NT2/D1 (cell line): ENCODE results near the gene NTM.

Experiments
- DNase-seq: peaks from one replicate; pipeline ENCODE4 v3.0.0-alpha.2; 2011; ENCODE audit warnings: low read depth, low spot score
- H3K27me3 ChIP-seq: 2 replicates; pipeline ENCODE4 v1.6.0; 2011; ENCODE audit warnings: mild to moderate bottlenecking; ENCODE audit not compliant: insufficient read length, insufficient read depth
- H3K36me3 ChIP-seq: 2 replicates; pipeline ENCODE4 v1.6.1; 2011; ENCODE audit warnings: mild to moderate bottlenecking, low read length, mixed read lengths; ENCODE audit not compliant: insufficient read depth, insufficient read length
- H3K4me1 ChIP-seq: 2 replicates; pipeline ENCODE4 v1.5.1; 2011; ENCODE audit not compliant: insufficient read depth, insufficient read length
- H3K4me3 ChIP-seq: 2 replicates; pipeline ENCODE4 v1.5.1; 2011; ENCODE audit warnings: low read depth; ENCODE audit not compliant: insufficient read length
- H3K9ac ChIP-seq: 2 replicates; pipeline ENCODE4 v1.6.0; 2011; ENCODE audit warnings: low read depth; ENCODE audit not compliant: insufficient read length
- H3K9me3 ChIP-seq: 2 replicates; pipeline ENCODE4 v1.5.1; 2011; ENCODE audit warnings: mild to moderate bottlenecking, low read length; ENCODE audit not compliant: insufficient read depth
- SUZ12 ChIP-seq: IDR thresholded peaks from 2 replicates; pipeline ENCODE4 v1.6.1; 2011; ENCODE audit not compliant: insufficient read length, insufficient read depth; ENCODE audit errors: extremely low read depth
- YY1 ChIP-seq: IDR thresholded peaks from 2 replicates; pipeline ENCODE4 v1.6.1; 2011; ENCODE audit not compliant: insufficient read length, insufficient read depth
- ZNF274 ChIP-seq: IDR thresholded peaks from 2 replicates; pipeline ENCODE4 v1.6.1; 2011; ENCODE audit warnings: mild to moderate bottlenecking, low read depth, low read length

Gene NTM

GRCh38 chr11:131455843-131456704 lies 85.7 kb downstream of the NTM start:
- Histone ChIP-seq H3K9me3 (no peaks in the 10 kb centered on the region), H3K4me1 (no peaks in the 10 kb centered on the region), H3K27me3 (no peaks in the 10 kb centered on the region), H3K9ac (no peak overlapping the region), H3K4me3 (no peak overlapping the region), H3K36me3 (no peaks in the 10 kb centered on the region)
- TF ChIP-seq ZNF274: no peak
- DNase-seq: no peak

- Histone ChIP-seq H3K4me1 (no peaks in the 10 kb centered on the region), H3K9ac (no peak overlapping the region), H3K27me3 (no peaks in the 10 kb centered on the region), H3K9me3 (no peaks in the 10 kb centered on the region), H3K36me3 (no peaks in the 10 kb centered on the region), H3K4me3 (no peak overlapping the region)
- TF ChIP-seq ZNF274: no peak
- no peak for TF ChIP-seq YY1
- no peak for TF ChIP-seq SUZ12
- no peak for DNase-seq
Observed at GRCh38 chr11:131457163-131457562, 86.7 kb downstream of the NTM start.

GRCh38 chr11:131458421-131458820 lies 88.0 kb downstream of the NTM start:
- Histone ChIP-seq H3K36me3 (no peaks in the 10 kb centered on the region), H3K9me3 (no peaks in the 10 kb centered on the region), H3K9ac (no peak overlapping the region), H3K4me3 (no peak overlapping the region), H3K4me1 (no peaks in the 10 kb centered on the region), H3K27me3 (no peaks in the 10 kb centered on the region)
- no peak for DNase-seq
- TF ChIP-seq YY1 (no peak), SUZ12 (no peak), ZNF274 (no peak)

GRCh38 chr11:131460931-131461330 lies 90.5 kb downstream of the NTM start:
- no peak overlapping the region for H3K9ac ChIP-seq
- no peak overlapping the region for H3K4me3 ChIP-seq
- H3K36me3 ChIP-seq: no peaks in the 10 kb centered on the region
- TF ChIP-seq SUZ12 (no peak), ZNF274 (no peak)
- peaks cover 9% of the 10 kb centered on the region for H3K4me1 ChIP-seq
- H3K27me3 ChIP-seq: no peaks in the 10 kb centered on the region
- no peak for DNase-seq
- no peaks in the 10 kb centered on the region for H3K9me3 ChIP-seq

GRCh38 chr11:131462622-131463021 lies 92.2 kb downstream of the NTM start:
- Histone ChIP-seq H3K27me3 (no peaks in the 10 kb centered on the region), H3K9me3 (no peaks in the 10 kb centered on the region), H3K9ac (no peak overlapping the region), H3K4me1 (peaks cover 9% of the 10 kb centered on the region), H3K4me3 (no peak overlapping the region), H3K36me3 (no peaks in the 10 kb centered on the region)
- TF ChIP-seq YY1 (no peak), ZNF274 (no peak), SUZ12 (no peak)
- no peak for DNase-seq

GRCh38 chr11:131463162-131463561 lies 92.7 kb downstream of the NTM start:
- Histone ChIP-seq H3K36me3 (no peaks in the 10 kb centered on the region), H3K27me3 (no peaks in the 10 kb centered on the region), H3K9me3 (no peaks in the 10 kb centered on the region), H3K4me3 (no peak overlapping the region), H3K9ac (no peak overlapping the region), H3K4me1 (peaks cover 9% of the 10 kb centered on the region)
- DNase-seq: no peak
- no peak for TF ChIP-seq YY1

- Histone ChIP-seq H3K9ac (no peak overlapping the region), H3K36me3 (no peaks in the 10 kb centered on the region), H3K4me1 (peaks cover 9% of the 10 kb centered on the region), H3K27me3 (no peaks in the 10 kb centered on the region), H3K9me3 (no peaks in the 10 kb centered on the region), H3K4me3 (no peak overlapping the region)
- no peak for DNase-seq
- TF ChIP-seq SUZ12: no peak
- no peak for TF ChIP-seq ZNF274
- TF ChIP-seq YY1: no peak
Observed at GRCh38 chr11:131463649-131464425, 93.4 kb downstream of the NTM start.
